GM18868 (cell line): ENCODE measurements around the gene C2orf69.

Experiments
- ATAC-seq: cut with Tn5 transposase; IDR thresholded peaks from one replicate; pipeline ENCODE4 v1.9.1; 2021; ENCODE audit warnings: mild to moderate bottlenecking, moderate library complexity; ENCODE audit not compliant: unreplicated experiment

C2orf69 gene

GRCh38 chr2:199966976-199967375 is 55.9 kb downstream of the C2orf69 start:
- no peak for ATAC-seq

- ATAC-seq, result no peak
Measured at GRCh38 chr2:199968126-199968525, 57.0 kb downstream of the C2orf69 start.

- no peak for ATAC-seq
Measured at GRCh38 chr2:199972088-199972626, 61.1 kb downstream of the C2orf69 start.

GRCh38 chr2:199973703-199974102 is 62.6 kb downstream of the C2orf69 start:
- no peak for ATAC-seq

- no peak for ATAC-seq
Measured at GRCh38 chr2:199975273-199975895, 64.3 kb downstream of the C2orf69 start.
